ENCODE results near the gene SORL1.

The SORL1 gene

GRCh38 chr11:121487191-121487590, 35.1 kb downstream of the SORL1 start:
- DNase-seq (ENCODE audit: low spot score), result no peak
- no peak for TF ChIP-seq CTCF (IDR thresholded peaks at IDR 0.05; ENCODE audit: extremely low read depth, missing control alignments)

GRCh38 chr11:121488170-121488569, 36.1 kb downstream of the SORL1 start:
- no peak for DNase-seq (ENCODE audit: low spot score)
- TF ChIP-seq CTCF (IDR thresholded peaks at IDR 0.05; ENCODE audit: extremely low read depth, missing control alignments), result no peak

- no peak for TF ChIP-seq CTCF (IDR thresholded peaks at IDR 0.05; ENCODE audit: extremely low read depth, missing control alignments)
These were observed 36.5 kb downstream of the SORL1 start for GRCh38 chr11:121488641-121489040.

GRCh38 chr11:121489823-121490222, 37.7 kb downstream of the SORL1 start:
- no peak for TF ChIP-seq CTCF (IDR thresholded peaks at IDR 0.05; ENCODE audit: extremely low read depth, missing control alignments)
- no peak for DNase-seq (ENCODE audit: low spot score)

More at GRCh38 chr11:121488641-121489040, 36.5 kb downstream of the SORL1 start:
- no peak for DNase-seq (ENCODE audit: low spot score)

GRCh38 chr11:121494355-121495099, 42.4 kb downstream of the SORL1 start:
- peak; percentile 39 for DNase-seq (ENCODE audit: low spot score)
- TF ChIP-seq CTCF (IDR thresholded peaks at IDR 0.05; ENCODE audit: extremely low read depth, missing control alignments), result no peak

GRCh38 chr11:121497176-121497998, 45.3 kb downstream of the SORL1 start:
- no peak for TF ChIP-seq CTCF (IDR thresholded peaks at IDR 0.05; ENCODE audit: extremely low read depth, missing control alignments)
- DNase-seq (ENCODE audit: low spot score), result no peak

GRCh38 chr11:121499405-121499804, 47.3 kb downstream of the SORL1 start:
- no peak for TF ChIP-seq CTCF (IDR thresholded peaks at IDR 0.05; ENCODE audit: extremely low read depth, missing control alignments)
- DNase-seq (ENCODE audit: low spot score), result no peak

Data from GM20000 (cell line).